Ovary (tissue), 10 donors: ENCODE results near the gene ESCO1. TPM values are rescaled to one million over a fixed set of nuclear protein-coding genes. Genes with fewer than 3 reads are reported as not detected.
"Not testable (repeated sequence)": the region's sequence is repeated elsewhere in the genome, so short reads cannot be mapped to it uniquely, and the experiment has no call there.

Experiments
- DNase-seq, 5 donors: peaks; one replicate each; pipeline ENCODE4 v3.0.0-alpha.2; 2019 to 2020
- H3K27ac ChIP-seq, 2 donors: fragments of 200-600 bp; one replicate each; pipeline versions ENCODE4 v1.5.1 to v1.8.0; 2019 to 2022
- H3K27me3 ChIP-seq: fragments of 200-600 bp; one replicate; pipeline ENCODE4 v1.8.0; 2022
- H3K36me3 ChIP-seq: fragments of 200-600 bp; sonication (generic); one replicate; pipeline ENCODE4 v1.5.1; 2019
- H3K4me1 ChIP-seq: one replicate; pipeline ENCODE4 v1.8.1; 2013; ENCODE audit warnings: mild to moderate bottlenecking, moderate library complexity; ENCODE audit not compliant: insufficient read depth
- H3K4me3 ChIP-seq: fragments of 200-600 bp; sonication (generic); one replicate; pipeline ENCODE4 v1.5.1; 2017
- H3K9me3 ChIP-seq, 2 donors: fragments of 200-600 bp in 1 of 2; sonication (generic) in 1 of 2; one replicate each; pipeline versions ENCODE4 v1.5.1 to v1.8.1; 2013 to 2019; ENCODE audit warnings: mild to moderate bottlenecking in 1 of 2, moderate library complexity in 1 of 2
- CTCF ChIP-seq, 3 donors: fragments of 450-650 bp in 2 of 3; fragments of 200-600 bp in 1 of 3; IDR thresholded peaks; one replicate each; pipeline versions ENCODE4 v1.5.1 to v1.8.0; 2016 to 2022; ENCODE audit warnings: antibody characterized with exemption in 3 of 3, mild to moderate bottlenecking in 1 of 3
- EP300 ChIP-seq: sonication (generic); formaldehyde crosslinking; IDR thresholded peaks from one replicate; pipeline ENCODE4 v1.6.1; 2017; ENCODE audit warnings: antibody characterized with exemption
- POLR2A ChIP-seq: fragments of 450-650 bp; IDR thresholded peaks from one replicate; pipeline ENCODE4 v1.6.1; 2017; ENCODE audit warnings: antibody characterized with exemption, mild to moderate bottlenecking, moderate library complexity
- WGBS, 3 donors: extraction: QIAGEN DNeasy Blood & Tissue Kit in 1 of 3; methylation state at CpG; one replicate each; pipeline versions ENCODE4 v1.1.5 to v1.1.7; 2013 to 2017; 5-methylcytosine and 5-hydroxymethylcytosine counted together
- intact Hi-C, 4 donors: fragments of 100-400 bp; cut with DNase I; formaldehyde crosslinking; loops; one replicate each; pipeline versions ENCODE4 v1.11.0 to v1.15.1; 2022 to 2023
- long read RNA-seq, 3 donors: library from polyadenylated mRNA in 2 of 3; unstranded in 2 of 3; transcript quantifications; one replicate each; pipeline ENCODE4 v2.0.0 and lab custom pipeline, GENCODE V29; 2021 to 2026
- polyA plus RNA-seq, 2 donors: library from polyadenylated mRNA; stranded (reverse); fragments of 200-250 nt in 1 of 2; fragments of 350-450 nt in 1 of 2; fragmentation: Illumina TruSeq in 1 of 2; extraction: RNeasy Lipid Tissue Mini Kit (QIAGEN cat#74804) in 1 of 2; gene quantifications; one replicate each; pipeline ENCODE4 v1.2.3, GENCODE V29; 2013 to 2014
- total RNA-seq, 7 donors: library from RNA; depleted of rRNA in 2 of 7; stranded (reverse); fragments of >200 nt in 2 of 7; fragmentation: NEBNext Ultra II Directional in 3 of 7; extraction: Animal tissue kit (Norgen Biotek cat#: 25700) in 3 of 7; gene quantifications; one replicate each; pipeline versions ENCODE4 v1.1.0 to v1.2.4, GENCODE V29; 2016 to 2023
- donor health status: DM: no; HTN: no; CAD: no; lungs with moderate emphysema.
- donor health status: DM: no; HTN: no; CAD: no.
- donor health status: Bipolar disorder and iron deficiency.
- donor health status: DM: yes; HTN: yes; CAD: no.
- donor health status: DM: no; HTN: no; CAD: no.
- donor health status: DM: yes; HTN: yes; CAD: no.

ESCO1 gene, protein sequence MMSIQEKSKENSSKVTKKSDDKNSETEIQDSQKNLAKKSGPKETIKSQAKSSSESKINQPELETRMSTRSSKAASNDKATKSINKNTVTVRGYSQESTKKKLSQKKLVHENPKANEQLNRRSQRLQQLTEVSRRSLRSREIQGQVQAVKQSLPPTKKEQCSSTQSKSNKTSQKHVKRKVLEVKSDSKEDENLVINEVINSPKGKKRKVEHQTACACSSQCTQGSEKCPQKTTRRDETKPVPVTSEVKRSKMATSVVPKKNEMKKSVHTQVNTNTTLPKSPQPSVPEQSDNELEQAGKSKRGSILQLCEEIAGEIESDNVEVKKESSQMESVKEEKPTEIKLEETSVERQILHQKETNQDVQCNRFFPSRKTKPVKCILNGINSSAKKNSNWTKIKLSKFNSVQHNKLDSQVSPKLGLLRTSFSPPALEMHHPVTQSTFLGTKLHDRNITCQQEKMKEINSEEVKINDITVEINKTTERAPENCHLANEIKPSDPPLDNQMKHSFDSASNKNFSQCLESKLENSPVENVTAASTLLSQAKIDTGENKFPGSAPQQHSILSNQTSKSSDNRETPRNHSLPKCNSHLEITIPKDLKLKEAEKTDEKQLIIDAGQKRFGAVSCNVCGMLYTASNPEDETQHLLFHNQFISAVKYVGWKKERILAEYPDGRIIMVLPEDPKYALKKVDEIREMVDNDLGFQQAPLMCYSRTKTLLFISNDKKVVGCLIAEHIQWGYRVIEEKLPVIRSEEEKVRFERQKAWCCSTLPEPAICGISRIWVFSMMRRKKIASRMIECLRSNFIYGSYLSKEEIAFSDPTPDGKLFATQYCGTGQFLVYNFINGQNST
- total RNA-seq (10 to 100 TPM; 10.9 to 21.3 (median 16.9) TPM), polyA plus RNA-seq (10 to 100 TPM in 1 of 2 donors, 1 to 10 TPM in 1; 8.1 to 12.2 TPM)
- long read RNA-seq, donor 1, partial matches to known transcripts: 41 of 46 reads
- long read RNA-seq, donor 1, other reads (novel, unspliced or antisense): 5 of 46 reads
- long read RNA-seq, donor 2, full-length matches to known transcripts: 3 of 37 reads
- long read RNA-seq, donor 2, partial matches to known transcripts: 34 of 37 reads
- long read RNA-seq, donor 2, other reads (novel, unspliced or antisense): 0 of 37 reads
- long read RNA-seq, donor 3, full-length matches to known transcripts: 14 of 21 reads
- long read RNA-seq, donor 3, partial matches to known transcripts: 3 of 21 reads
- long read RNA-seq, donor 3, other reads (novel, unspliced or antisense): 4 of 21 reads

- TF ChIP-seq POLR2A (peak; percentile 78), CTCF (IDR thresholded peaks at IDR 0.05) (peak; percentile 96 to 99 (median 98)), EP300 (peak; percentile 63)
- no peaks in the 10 kb centered on the region for H3K36me3 ChIP-seq
- peak; percentile 94 to 97 (median 95) for DNase-seq
- H3K27me3 ChIP-seq: no peaks in the 10 kb centered on the region
- intact Hi-C loops: loop anchor here in 2 of 4 donors (5.0 to 10.0 kb wide), 3 partner anchors 142 to 358 kb away; partner anchors contain the start of genes GREB1L (in 1 of the 2) and MIB1 (in 1 of the 2)
- peak within 1 kb of the TSS; percentile 36 to 93 for H3K27ac ChIP-seq
- peak within 1 kb of the TSS; percentile 96 for H3K4me3 ChIP-seq
- H3K9me3 ChIP-seq: no peaks in the 10 kb centered on the region
- peaks cover 3% of the 10 kb centered on the region for H3K4me1 ChIP-seq
- 8 to 18% (median 9%) methylated on average over 40 to 74 of the region's 74 CpGs for WGBS, 3 donors
These were observed at the start of gene ESCO1 for GRCh38 chr18:21600526-21601410. TSS of gene ESCO1 (minus strand) at chr18:21600704. CDS start at chr18:21574843, 25,861 bp downstream.

GRCh38 chr18:21640375-21640774, 39.9 kb upstream of the ESCO1 start:
- H3K4me3 ChIP-seq, H3K4me1 ChIP-seq, H3K27me3 ChIP-seq, H3K9me3 ChIP-seq, H3K27ac ChIP-seq, intact Hi-C loops, H3K36me3 ChIP-seq, DNase-seq: not testable (repeated sequence)
- WGBS, 3 donors: 95 to 98% (median 97%) methylated on average over 5 of the region's 5 CpGs

DNA sequence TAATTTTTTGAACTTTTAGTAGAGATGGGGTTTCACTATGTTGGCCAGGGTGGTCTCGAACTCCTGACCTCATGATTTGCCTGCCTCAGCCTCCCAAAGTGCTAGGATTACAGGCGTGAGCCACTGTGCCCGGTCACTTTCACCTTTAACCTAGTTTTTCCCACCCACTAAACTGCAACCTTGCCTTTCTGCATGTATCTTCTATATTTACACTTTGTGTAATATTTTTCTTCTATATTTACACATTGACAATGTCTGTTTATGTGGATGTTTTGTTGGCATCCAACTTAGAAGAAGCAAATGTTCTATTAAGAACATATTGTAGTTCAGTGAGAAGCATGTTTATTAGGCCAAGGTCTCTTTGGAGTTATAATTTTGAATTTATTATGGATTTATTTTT, 38.3 kb upstream of the ESCO1 start:
- 42 to 85% (median 57%) methylated on average over 3 of the region's 3 CpGs for WGBS, 3 donors
- H3K27ac ChIP-seq: no peak overlapping the region
- DNase-seq: no peak
- H3K27me3 ChIP-seq: no peaks in the 10 kb centered on the region
- H3K36me3 ChIP-seq: no peaks in the 10 kb centered on the region
- H3K9me3 ChIP-seq: no peaks in the 10 kb centered on the region
- H3K4me3 ChIP-seq: no peak overlapping the region
- intact Hi-C loops: no loop called here
- H3K4me1 ChIP-seq: no peaks in the 10 kb centered on the region
- TF ChIP-seq EP300 (no peak), CTCF (IDR thresholded peaks at IDR 0.05) (no peak), POLR2A (no peak)

DNA sequence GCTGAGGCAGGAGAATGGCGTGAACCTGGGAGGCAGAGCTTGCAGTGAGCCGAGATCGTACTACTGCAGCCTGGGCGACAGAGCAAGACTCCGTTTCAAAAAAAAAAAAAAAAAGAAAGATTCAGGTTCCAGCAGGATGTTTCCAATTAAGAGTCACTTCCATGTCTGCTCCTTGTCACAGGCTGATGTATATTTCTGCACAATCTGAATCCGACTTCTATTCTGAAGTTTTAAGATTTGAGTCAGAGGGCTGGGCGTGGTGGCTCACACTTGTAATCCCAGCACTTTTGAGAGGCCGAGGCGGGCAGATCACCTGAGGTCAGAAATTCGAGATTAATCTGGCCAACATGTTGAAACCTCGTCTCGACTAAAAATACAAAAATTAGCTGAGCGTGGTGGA, 36.3 kb upstream of the ESCO1 start:
- no peaks in the 10 kb centered on the region for H3K9me3 ChIP-seq
- no peak overlapping the region for H3K27ac ChIP-seq
- no peak overlapping the region for H3K4me3 ChIP-seq
- 92 to 93% (median 93%) methylated on average over 13 of the region's 13 CpGs for WGBS, 3 donors
- intact Hi-C loops: no loop called here
- H3K4me1 ChIP-seq: no peaks in the 10 kb centered on the region
- no peaks in the 10 kb centered on the region for H3K36me3 ChIP-seq
- no peak for DNase-seq
- H3K27me3 ChIP-seq: no peaks in the 10 kb centered on the region
- TF ChIP-seq CTCF (IDR thresholded peaks at IDR 0.05): no peak
- TF ChIP-seq POLR2A: no peak
- no peak for TF ChIP-seq EP300
